ENCODE data around the gene SCFD2.
"Not testable (repeated sequence)": the region's sequence is repeated elsewhere in the genome, so short reads cannot be mapped to it uniquely, and the experiment has no call there.

The SCFD2 gene

DNA sequence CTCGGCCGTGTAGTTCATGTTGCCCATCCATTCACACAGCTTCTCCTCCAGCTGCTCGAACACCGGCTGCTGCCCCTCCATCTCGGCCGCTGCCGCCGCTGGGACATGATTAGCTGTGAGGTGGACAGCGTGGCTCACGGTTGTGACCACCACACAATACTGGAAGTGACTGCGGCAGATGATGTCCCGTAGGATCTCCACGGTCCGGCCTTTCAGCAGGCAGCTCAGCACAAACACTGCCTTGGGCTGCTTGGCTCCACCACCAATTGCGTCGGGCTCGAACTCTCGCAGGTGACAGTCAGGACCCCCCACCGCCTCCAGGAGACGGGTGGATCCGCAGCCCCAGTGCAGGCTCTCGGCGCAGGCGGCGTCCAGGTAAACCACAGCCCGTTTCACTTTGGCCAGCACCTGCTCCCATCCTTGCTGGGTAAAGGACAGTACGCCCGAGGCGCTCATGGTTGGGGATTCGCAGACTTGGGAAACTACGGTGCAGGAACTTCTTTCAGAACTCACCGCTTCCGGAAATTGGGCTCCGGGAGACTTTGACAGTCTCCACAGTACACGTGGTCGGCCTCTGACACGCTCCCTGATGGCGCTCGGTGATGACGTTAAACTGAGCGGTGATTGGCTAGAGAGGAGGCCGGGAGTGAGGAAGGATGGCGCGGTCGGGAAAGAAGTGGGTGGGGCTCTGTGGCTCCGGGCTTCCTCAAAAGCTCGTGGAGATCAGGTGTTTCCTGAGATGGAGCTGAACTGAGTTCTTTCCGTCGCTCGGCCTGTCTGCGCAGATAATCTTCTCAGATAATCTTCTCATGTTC, at the start of gene SCFD2:
SCFD2 (minus strand) TSS at position 576 of the 815 bp plus-strand sequence.
- peak; percentile 94 for DNase-seq

- DNase-seq: not testable (repeated sequence)
Observed at GRCh38 chr4:53409479-53409878, 43.6 kb upstream of the SCFD2 start.

DNA sequence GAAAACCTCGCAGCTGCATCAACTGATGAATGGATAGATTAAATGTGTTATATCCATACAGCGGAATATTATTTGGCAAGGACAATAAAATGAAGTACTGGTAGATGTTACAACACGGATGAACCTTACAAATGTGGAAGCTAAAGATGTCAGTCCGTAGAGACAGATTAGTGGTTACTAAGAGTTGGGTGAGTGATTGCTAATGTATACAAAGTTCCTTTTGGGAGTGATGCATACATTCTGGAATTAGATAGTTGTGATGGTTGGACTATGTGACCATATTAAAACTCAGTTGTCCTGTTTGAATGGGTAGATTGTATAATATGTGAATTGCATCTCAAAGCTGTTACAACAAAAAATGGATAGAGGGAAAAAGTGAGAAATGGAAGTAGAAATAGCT, 14.4 kb upstream of the SCFD2 start:
- DNase-seq: no peak

DNA sequence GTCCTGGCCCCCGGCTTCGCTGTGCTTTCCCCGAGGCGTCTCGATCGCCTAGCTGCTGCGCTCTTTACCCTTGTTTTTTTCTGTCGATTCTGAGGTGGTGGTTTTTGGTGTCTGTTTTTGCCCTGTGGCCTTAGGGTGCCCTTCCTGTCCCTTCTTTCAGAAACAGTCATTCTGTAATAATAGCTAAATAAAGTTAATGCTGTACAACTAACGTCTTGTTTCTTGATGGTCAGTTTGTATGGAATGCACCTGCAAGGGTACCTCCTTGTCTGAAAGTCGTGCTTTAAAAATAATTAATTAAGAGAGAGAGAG, 12.3 kb upstream of the SCFD2 start:
- no peak for DNase-seq

DNA sequence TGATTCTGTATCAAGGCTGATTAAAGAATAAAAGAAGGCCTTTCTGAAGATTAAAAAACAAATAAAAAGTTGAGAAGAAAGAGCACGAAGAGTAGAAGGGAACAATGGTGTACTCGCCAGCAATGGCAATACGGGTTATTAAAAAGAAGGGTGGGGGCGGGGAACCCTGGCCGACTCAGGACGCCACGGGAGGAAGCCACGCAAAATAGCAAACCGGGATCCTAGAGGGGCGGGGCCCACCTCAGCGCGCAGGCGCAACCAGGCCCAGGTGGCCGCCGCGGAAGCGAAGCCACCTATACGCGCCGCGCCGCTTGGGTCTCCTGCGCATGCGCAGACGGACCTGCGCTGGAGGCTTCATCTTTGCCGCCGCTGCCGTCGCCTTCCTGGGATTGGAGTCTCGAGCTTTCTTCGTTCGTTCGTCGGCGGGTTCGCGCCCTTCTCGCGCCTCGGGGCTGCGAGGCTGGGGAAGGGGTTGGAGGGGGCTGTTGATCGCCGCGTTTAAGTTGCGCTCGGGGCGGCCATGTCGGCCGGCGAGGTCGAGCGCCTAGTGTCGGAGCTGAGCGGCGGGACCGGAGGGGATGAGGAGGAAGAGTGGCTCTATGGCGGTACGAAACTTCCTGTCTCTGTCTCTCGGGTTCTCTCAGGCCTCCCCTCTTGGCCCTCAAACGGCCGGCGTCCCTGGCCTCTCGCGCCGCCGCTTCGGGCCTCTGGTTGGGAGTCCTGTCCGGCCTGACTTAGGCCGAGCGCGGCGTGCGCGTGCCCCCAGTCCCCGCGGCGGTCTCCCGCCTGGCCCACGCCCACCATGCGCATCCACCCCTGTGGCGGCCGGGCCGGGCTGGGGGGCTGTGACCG, 11.7 kb upstream of the SCFD2 start, which contains the start of gene FIP1L1:
FIP1L1 (plus strand) TSS at position 323 of the 852 bp plus-strand sequence; CDS start at position 521, 198 bp downstream.
- DNase-seq: peak; percentile 91

DNA sequence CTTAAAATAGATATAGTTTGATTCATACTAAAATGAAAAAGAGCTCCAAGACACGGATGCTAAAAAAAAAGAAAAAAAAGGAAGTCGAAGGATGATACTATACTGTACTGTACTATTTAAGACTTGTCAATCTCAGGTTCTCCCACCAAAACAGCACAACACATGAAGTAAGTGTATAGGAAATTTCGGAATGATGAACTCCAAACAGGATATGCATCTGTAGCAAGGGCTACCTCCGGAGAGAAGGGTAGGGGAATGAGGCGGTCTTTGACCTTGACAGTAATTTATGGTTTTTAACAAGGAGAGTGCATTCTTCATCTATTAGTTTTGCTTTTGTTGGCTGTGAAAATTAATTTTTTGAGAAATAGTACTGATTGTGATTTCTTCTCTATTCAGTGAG, 11.0 kb upstream of the SCFD2 start:
- DNase-seq: no peak

DNA sequence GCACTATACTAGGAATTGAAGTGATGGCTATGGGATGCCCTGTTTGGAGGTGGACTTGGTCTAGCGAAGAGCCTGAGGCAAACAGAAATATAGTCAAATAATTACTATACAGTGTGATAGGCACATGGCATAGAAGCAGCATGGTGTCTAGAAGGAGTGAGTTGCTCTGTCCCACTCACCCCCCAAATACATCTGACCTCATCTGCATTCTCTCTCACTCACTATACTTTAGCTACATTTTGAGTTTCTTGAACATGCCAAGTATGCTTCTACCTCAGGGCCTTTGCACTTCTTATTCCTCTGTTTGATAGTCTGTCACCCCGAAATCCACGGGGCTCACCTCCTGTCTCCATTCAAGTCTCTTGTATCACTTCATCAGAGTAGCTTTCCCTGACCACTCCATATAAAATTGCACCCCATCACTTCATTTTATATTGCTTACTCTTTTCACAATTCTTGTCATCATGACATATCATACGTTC, 9.0 kb upstream of the SCFD2 start:
- DNase-seq: no peak

DNA sequence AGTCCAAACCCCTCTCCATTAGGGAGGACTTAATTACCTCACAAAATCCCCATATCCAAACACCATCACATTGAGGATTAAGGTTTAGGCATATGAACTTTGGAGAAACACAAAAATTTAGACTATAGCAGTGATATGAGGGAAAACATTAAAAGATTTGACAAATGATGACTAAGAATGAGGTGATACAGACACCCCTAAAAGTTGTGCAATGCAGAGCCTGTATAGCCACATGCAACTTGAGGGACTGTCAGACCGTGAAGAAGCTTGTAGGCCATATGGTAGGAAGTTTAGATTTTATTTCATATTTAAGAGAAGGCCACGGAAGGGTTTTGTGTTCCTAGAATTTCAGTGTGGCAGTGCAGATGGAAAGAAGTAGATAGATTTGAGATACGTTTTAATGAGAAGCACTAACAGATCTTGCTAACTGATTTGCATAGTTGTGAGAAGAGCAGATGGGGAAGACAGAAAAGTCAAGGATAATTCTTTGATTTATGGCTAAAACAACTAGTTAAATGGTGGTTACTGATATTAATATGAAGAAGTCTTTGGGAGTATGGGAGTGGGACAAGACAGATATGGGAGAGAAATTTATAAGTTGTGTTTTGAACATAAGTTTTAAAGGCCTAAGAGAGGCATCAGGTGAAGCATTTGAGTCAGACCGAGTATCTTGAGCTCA, 6.1 kb upstream of the SCFD2 start:
- no peak for DNase-seq

DNA sequence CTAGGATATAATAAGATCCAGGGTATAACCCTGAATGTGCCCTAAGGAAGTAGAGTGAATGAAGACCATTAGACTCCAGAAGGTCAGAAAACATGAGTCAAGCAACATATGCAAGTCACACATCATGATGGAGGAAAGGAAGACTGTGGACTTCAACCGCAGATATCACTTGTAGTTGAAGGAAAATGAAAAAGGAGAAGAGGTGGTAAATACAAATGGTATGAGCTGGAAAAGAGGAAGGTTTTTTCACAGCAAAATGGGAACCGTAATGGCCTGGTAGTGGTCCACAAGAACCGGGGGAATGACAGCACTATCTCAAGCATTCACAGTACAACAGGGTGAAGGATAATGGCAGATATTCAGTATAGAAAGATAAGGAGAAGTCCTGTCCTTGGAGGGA, 5.2 kb upstream of the SCFD2 start:
- DNase-seq: no peak

DNA sequence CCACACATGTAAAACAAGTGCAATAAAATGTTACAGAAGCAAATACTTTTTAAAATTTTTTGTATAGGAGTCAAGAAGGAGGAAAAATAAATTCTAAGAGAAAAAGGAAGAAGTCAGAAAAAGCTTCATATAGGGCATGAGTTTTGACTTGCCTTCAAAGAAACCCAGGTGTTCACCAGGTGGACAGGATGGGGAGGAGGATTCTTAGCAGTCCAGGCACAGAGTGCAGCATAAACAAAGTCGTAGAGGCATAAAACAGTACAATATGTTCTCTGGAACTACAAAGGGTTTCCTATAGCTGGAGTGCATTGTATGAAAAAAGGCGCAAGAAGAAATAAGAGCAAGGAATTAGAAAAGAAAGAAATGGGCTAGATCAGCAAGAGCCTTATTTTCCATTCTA, 1.9 kb upstream of the SCFD2 start:
- DNase-seq: no peak

DNA sequence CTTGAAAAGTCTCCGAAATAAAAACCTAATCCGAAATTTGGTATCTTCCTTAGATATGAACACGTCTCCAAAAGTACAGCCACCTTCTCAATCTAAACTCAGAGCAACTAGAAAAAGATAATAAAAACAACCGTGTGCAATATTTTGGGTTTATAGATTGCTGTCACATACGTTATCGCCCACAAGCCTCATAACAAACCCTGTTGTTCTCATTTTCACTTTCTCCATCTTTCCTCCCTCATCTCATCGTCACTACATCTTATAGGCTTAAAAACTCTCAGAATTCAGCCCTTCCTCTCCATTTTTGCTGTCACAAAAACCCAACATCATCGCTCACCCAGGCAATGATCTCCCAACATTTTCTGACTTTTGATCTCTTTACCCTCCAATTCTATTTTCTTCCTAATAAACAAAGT, 448 bp upstream of the SCFD2 start:
- DNase-seq: no peak

DNA sequence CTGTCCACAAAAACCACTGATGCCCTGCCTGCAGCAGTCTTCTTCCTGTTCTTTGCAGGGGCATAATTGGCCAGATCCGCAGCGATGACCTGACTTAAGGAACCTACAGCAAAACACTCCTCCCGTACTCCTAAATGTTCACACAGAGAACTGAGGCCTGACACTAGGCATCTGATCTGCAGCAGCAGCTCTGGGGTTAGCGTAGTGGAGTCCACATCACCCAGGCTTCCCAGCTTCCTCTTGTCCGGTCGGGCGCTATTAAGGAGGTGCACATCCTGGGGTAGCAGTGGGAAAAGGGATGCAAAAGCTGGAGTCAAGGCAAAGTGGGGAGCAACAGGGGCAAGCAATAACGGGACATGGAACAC, 758 bp downstream of the SCFD2 start:
- peak; percentile 11 for DNase-seq

GRCh38 chr4:53364624-53365023, 1.2 kb downstream of the SCFD2 start:
- DNase-seq: no peak

- no peak for DNase-seq
Observed at GRCh38 chr4:53362093-53362492, 3.8 kb downstream of the SCFD2 start.

DNA sequence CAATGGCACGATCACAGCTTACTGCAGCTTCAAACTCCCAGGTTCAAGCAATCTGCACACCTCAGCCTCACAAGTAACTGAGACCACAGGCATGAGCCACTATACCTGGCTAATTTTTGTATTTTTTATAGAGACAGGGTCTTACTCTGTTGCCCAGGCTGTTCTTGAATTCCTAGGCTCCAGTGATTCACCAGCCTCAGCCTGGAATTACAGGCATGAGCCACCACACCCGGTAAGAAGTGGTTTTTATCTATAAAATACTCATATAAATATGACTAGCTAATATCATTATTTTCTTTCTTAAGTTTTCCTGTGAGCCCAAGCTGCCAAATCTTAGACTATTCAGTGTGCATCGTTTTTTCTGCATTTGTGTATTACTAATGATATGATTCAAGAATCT, 4.4 kb downstream of the SCFD2 start:
- no peak for DNase-seq

DNA sequence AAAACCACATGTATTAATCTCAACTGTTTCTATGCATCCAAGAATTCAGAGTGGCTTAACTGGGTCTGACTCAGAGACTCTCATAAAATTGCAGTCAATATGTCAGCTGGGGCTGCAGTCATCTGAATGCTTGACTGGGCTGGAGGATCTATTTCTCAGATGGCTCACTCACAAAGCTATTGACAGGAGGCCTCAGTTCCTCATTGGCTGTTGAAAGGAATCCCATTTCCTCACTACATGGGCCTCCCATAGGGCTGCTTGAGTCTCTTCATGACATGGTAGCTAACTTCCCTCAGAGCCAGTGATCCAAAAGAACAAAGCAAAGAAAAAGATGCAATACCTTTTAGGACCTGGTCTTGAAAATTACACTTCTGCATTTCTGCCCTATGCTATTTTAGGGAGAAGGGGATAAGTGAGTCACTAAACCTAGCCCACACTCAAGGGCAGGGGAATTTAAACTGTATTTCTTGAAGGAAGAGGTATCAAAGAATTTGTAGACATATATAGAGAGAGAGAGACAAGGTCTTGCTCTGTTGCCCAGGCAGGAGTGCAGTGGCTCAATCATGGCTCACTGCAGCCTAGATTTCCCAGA, 9.8 kb downstream of the SCFD2 start:
- no peak for DNase-seq

DNA sequence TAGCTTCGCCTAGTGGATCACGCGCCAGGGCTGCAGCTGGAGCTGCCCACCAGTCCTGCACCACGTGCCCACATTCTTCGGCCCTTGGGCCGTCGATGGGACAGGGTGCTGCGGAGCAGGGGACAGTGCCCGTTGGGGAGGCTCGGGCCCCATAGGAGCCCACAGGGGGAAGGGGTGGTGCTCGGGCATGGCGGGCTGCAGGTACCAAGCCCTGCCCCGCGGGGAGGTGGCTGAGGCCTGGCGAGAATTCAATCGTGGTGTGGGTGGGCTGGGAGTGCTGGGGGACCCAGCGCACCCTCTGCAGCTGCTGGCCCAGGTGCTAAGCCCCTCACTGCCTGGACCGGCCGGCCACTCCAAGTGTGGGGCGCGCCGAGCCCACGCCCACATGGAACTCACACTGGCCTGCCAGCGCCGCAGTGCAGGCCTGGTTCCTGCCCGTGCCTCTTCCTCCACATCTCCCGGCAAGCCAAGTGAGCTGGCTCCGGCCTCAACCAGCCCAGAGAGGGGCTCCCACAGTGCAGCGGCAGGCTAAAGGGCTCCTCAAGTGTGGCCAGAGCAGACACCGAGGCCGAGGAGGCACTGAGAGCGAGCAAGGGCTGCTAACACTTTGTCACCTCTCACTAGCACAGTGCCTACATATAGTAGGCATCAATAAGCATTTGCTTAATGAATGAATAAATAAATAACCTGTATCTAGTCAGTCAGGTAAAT, 11.7 kb downstream of the SCFD2 start:
- no peak for DNase-seq

DNA sequence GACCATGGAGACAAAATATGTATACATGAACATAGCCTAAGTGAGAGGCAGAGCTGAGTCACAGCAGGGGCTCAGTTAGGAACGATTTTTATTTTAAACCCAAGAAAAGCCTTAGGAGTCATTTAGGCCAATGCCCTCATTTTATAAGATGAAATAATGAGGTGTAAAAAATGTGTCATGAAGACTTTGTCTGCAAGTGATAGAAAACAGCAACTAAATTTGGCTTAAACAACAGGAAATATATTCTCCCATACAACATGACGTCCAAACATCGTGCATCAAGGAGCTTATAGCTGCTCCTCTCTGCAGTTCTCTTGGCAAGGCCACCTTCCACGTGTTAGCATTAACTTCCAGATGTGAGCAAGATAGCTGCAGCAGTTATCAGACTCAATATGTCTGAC, 16.8 kb downstream of the SCFD2 start:
- DNase-seq: no peak

DNA sequence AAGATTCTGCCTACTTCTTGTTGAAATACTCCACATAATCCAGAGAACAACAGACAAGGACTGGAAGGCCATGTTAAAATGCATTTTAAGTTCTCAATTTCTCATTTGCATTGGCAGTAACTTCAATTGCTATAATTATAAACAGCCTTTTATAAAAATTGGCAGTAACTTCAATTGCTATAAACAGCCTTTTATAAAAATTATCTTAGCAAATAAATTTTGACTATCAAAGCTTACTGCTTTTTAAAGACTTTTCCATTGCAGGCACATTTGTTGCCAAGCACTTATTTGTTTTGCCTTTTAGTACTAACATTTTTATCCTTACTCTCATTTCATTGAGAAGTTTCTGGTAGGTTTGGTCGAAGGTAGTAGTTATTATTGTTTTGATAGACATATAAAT, 17.8 kb downstream of the SCFD2 start:
- DNase-seq: no peak

GRCh38 chr4:53346920-53347852, 18.7 kb downstream of the SCFD2 start:
- DNase-seq: no peak

DNA sequence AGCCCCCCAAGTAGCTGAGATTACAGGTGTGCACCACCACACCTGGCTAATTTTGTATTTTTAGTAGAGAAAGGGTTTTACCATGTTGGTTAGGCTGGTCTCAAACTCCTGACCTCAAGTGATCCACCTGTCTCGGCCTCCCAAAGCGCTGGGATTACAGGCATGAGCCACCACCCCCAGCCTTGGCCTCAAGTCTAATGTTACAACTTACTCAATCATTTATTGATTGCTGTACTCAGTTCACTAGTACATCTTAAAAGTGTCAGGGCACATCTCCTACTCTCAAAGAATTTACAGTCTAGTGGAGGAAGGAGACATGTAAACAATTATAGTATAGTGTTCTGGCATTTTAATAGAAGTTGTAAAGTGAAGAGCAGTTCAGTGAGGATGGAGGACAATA, 19.5 kb downstream of the SCFD2 start:
- not testable (repeated sequence) for DNase-seq

Data from NCI-H526 treated with DMSO at 0.1 percent for 48 hours (cell line).